ENCODE results near the gene SLC6A17.
A peak's percentile ranks its signal among the peaks of the same experiment; 100 is the strongest.

Gene SLC6A17

GRCh38 chr1:110223581-110223980, 73.3 kb downstream of the SLC6A17 start:
- no peak for DNase-seq

- no peak for DNase-seq
Observed at GRCh38 chr1:110224240-110224995, 74.1 kb downstream of the SLC6A17 start.

- DNase-seq: no peak
Observed at GRCh38 chr1:110225212-110225611, 74.9 kb downstream of the SLC6A17 start.

- no peak for DNase-seq
Observed at GRCh38 chr1:110225756-110226404, 75.6 kb downstream of the SLC6A17 start.

- DNase-seq: no peak
Observed at GRCh38 chr1:110227774-110228173, 77.5 kb downstream of the SLC6A17 start.

GRCh38 chr1:110228381-110228780, 78.1 kb downstream of the SLC6A17 start:
- no peak for DNase-seq

- DNase-seq: no peak
Observed at GRCh38 chr1:110228869-110229268, 78.6 kb downstream of the SLC6A17 start.

GRCh38 chr1:110229348-110230001, 79.2 kb downstream of the SLC6A17 start:
- DNase-seq: no peak

- no peak for DNase-seq
Observed at GRCh38 chr1:110230381-110231199, 80.3 kb downstream of the SLC6A17 start.

- no peak for DNase-seq
Observed at GRCh38 chr1:110233861-110234260, 83.6 kb downstream of the SLC6A17 start.

- DNase-seq: no peak
Observed at GRCh38 chr1:110234691-110235090, 84.4 kb downstream of the SLC6A17 start.

- no peak for DNase-seq
Observed at GRCh38 chr1:110235181-110235833, 85.0 kb downstream of the SLC6A17 start.

GRCh38 chr1:110235834-110236682, 85.8 kb downstream of the SLC6A17 start:
- DNase-seq: peak; percentile 54

- DNase-seq: no peak
Observed at GRCh38 chr1:110237386-110238152, 87.3 kb downstream of the SLC6A17 start.

GRCh38 chr1:110239441-110240430, 89.4 kb downstream of the SLC6A17 start:
- peak; percentile 45 for DNase-seq

GRCh38 chr1:110240476-110241210, 90.3 kb downstream of the SLC6A17 start:
- DNase-seq: no peak

GRCh38 chr1:110241516-110241915, 91.2 kb downstream of the SLC6A17 start:
- DNase-seq: no peak

- DNase-seq: no peak
Observed at GRCh38 chr1:110242062-110242461, 91.8 kb downstream of the SLC6A17 start.

Data from fibroblast of skin of abdomen (primary cell).